ENCODE data around the gene CYRIA.

- TF ChIP-seq CTCF (IDR thresholded peaks at IDR 0.05) = no peak
- TF ChIP-seq EZH2 (IDR thresholded peaks at IDR 0.05) = no peak
- TF ChIP-seq EZH2phosphoT487 (IDR thresholded peaks at IDR 0.05) = no peak
Observed at GRCh38 chr2:16684676-16685339, 19.2 kb upstream of the CYRIA start.

All from neural progenitor cell (in vitro differentiated cells).